SK-MEL-5 (cell line): ENCODE data around the gene FAM199X. TPM values are rescaled to one million over a fixed set of nuclear protein-coding genes. Genes with fewer than 3 reads are reported as not detected.
"Not testable (repeated sequence)": the region's sequence is repeated elsewhere in the genome, so short reads cannot be mapped to it uniquely, and the experiment has no call there.

Experiments
- DNase-seq: peaks from one replicate; pipeline ENCODE4 v3.0.0-alpha.2; 2016; ENCODE audit warnings: low read depth, low spot score
- in situ Hi-C: cut with HindIII; loops from 2 replicates; pipeline ENCODE4 v1.10.0; 2016; ENCODE audit warnings: low sequenced_read_pairs, high pct_unique_total_duplicates, low pct_unique_long_range_greater_than_20kb
- total RNA-seq: library from RNA; depleted of rRNA; stranded (reverse); fragments of >200 nt; shearing (Covaris generic); gene quantifications from 2 replicates; pipeline ENCODE4 v1.2.3, GENCODE V29; 2014; rRNA removed

The FAM199X gene
- total RNA-seq, 1 experiment from 2014 or later: 22.8 TPM

GRCh38 chrX:104172788-104173187, 6.5 kb downstream of the FAM199X start:
- in situ Hi-C loops: no loop called here

GRCh38 chrX:104173841-104174240, 7.6 kb downstream of the FAM199X start:
- in situ Hi-C loops: no loop called here

More at GRCh38 chrX:104172788-104173187, 6.5 kb downstream of the FAM199X start:
- DNase-seq: no peak

GRCh38 chrX:104183685-104184084, 17.4 kb downstream of the FAM199X start:
- in situ Hi-C loops: no loop called here
- no peak for DNase-seq

More at GRCh38 chrX:104173841-104174240, 7.6 kb downstream of the FAM199X start:
- DNase-seq: no peak

- in situ Hi-C loops: no loop called here
- no peak for DNase-seq
Measured at GRCh38 chrX:104187931-104188330, 21.7 kb downstream of the FAM199X start.

- in situ Hi-C loops: no loop called here
Measured at GRCh38 chrX:104189837-104190236, 23.6 kb downstream of the FAM199X start.

GRCh38 chrX:104193485-104193884, 27.2 kb downstream of the FAM199X start:
- no peak for DNase-seq
- in situ Hi-C loops: no loop called here

More at GRCh38 chrX:104189837-104190236, 23.6 kb downstream of the FAM199X start:
- no peak for DNase-seq

- in situ Hi-C loops: no loop called here
- no peak for DNase-seq
Measured at GRCh38 chrX:104195013-104195412, 28.8 kb downstream of the FAM199X start.

GRCh38 chrX:104195489-104196084, 29.3 kb downstream of the FAM199X start:
- DNase-seq: peak; percentile 43
- in situ Hi-C loops: no loop called here

- in situ Hi-C loops: no loop called here
- no peak for DNase-seq
Measured at GRCh38 chrX:104205548-104205947, 39.3 kb downstream of the FAM199X start.

- no peak for DNase-seq
- in situ Hi-C loops: no loop called here
Measured at GRCh38 chrX:104211187-104211586, 44.9 kb downstream of the FAM199X start.

- in situ Hi-C loops: not testable (repeated sequence)
Measured at GRCh38 chrX:104230060-104230459, 63.8 kb downstream of the FAM199X start.

More at GRCh38 chrX:104230060-104230459, 63.8 kb downstream of the FAM199X start:
- not testable (repeated sequence) for DNase-seq

Other genes starting within 250 kb of the FAM199X start
- 5.3 and 5.5 TPM in 2 replicates for gene TMSB15B, start 203.8 kb upstream of the FAM199X start, total RNA-seq
- not detected in 2 replicates for gene H2BW1, start 152.7 kb upstream of the FAM199X start, total RNA-seq
- not detected in 2 replicates for gene H2BW2, start 126.5 kb upstream of the FAM199X start, total RNA-seq
- gene TMSB15C, start 90.2 kb upstream of the FAM199X start, total RNA-seq: 0.24 and 0.98 TPM in 2 replicates
- gene ZCCHC18, start 53.9 kb upstream of the FAM199X start, total RNA-seq: 0.21 and 0.32 TPM in 2 replicates
- 9.6 and 10.6 TPM in 2 replicates for gene SLC25A53, start 9.4 kb upstream of the FAM199X start, total RNA-seq
- 0.24 and 0.34 TPM in 2 replicates for gene ESX1, start 88.5 kb downstream of the FAM199X start, total RNA-seq